Activated CD4-positive, alpha-beta T cell treated with anti-CD3 and anti-CD28 coated beads, Interleukin-2, Interleukin-4, amounts not matched to agents 100 ng/mL and 50 ng/mL, durations not matched to agents 16 hours and 8 hours (primary cell): ENCODE results near the gene MOXD1.

ENCODE experiments used
- DNase-seq: peaks from one replicate; pipeline ENCODE4 v3.0.0-alpha.2; 2020; ENCODE audit warnings: low spot score

The MOXD1 gene

DNA sequence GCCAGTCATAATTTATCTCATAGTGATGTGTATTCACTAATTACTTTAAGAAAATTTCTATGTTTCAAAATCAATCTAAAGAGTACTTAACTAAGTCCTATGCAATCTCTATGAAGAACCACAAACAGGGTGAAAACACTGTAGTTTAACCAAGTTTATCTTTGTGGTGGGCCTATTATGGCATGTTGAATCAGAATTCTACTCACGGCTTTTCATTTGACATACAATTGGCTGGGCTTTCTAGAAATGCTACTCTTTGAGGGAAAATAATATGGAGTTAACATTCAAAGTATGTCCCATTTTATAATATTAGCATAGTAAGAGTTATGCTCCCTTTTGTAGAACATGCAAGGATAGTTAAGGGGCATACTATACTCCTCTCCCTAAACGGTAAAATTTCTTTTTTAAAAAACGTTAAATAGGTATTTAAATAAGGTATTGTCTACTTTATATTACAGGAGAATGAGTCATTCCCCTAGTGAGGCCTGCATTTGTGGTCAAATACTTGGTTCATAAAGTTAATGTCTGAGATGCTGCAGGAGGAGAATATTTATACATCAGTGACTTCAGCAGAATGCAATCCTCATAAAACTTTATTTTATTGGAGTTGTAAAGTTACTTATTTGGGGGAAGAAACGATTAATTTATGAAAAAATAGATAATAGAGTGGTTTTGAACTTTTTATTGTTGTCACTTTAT lies 1.8 kb downstream of the MOXD1 start:
- no peak for DNase-seq

DNA sequence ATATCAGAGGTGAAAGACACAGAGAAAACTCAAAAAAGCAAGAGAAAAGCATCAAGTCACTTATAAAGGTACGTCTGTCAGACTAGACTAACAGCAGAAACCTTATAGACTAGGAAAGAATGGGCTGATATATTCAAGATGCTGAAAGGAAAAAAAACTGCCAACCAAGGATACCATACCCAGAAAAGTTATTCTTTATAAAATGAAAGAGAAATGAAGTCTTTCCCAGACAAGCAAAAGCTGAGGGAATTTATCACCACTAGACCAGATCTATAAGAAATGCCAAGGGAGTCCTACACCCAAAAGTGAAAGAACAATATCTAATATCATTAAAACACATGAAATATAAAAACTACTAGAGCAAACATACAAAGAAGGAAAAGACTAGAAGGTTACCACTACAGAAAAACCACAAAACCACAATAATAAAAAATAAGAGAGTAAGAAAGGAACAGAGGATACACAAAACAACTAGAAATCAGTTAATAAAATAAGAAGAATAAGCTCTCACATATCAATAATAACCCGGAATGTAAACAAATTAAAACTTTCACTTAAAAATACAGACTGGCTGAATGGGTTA lies 6.2 kb downstream of the MOXD1 start:
- no peak for DNase-seq

DNA sequence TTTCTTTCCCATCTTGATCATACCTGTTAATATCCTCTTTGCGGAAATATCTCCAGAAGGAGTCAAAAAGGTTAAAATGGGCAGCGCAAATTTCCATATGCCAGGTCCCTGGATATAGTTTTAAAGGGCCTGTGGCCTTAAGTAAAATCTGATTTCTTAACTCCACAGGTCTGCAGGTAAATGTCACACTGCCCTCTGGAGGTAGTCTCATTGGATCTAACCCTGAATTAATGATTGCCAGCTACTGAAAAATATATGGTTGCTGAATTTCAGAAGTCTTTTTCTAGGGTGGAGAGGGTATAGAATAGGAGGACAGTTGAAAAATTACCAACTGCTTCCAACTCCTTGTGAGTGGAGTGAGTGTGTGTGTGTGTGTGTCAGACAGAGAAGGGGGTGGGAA lies 8.5 kb downstream of the MOXD1 start:
- no peak for DNase-seq

DNA sequence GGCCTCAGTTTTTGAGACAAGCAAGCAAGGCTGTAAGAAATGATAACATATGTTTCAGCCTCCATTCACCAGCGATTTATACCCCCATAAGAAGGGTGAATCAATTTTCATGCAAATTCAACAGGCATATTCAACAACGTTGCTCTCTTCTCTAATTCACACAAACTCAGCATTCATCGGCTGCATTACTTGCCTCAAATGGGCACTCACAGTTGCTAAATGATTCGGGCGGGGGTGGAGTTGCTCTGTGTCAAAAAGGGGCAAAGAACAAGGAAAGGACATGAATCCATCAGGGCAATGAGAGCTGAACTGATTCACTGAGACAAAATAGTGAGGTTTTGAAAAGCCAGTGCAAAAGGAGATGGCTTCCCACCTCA lies 9.0 kb downstream of the MOXD1 start:
- no peak for DNase-seq

DNA sequence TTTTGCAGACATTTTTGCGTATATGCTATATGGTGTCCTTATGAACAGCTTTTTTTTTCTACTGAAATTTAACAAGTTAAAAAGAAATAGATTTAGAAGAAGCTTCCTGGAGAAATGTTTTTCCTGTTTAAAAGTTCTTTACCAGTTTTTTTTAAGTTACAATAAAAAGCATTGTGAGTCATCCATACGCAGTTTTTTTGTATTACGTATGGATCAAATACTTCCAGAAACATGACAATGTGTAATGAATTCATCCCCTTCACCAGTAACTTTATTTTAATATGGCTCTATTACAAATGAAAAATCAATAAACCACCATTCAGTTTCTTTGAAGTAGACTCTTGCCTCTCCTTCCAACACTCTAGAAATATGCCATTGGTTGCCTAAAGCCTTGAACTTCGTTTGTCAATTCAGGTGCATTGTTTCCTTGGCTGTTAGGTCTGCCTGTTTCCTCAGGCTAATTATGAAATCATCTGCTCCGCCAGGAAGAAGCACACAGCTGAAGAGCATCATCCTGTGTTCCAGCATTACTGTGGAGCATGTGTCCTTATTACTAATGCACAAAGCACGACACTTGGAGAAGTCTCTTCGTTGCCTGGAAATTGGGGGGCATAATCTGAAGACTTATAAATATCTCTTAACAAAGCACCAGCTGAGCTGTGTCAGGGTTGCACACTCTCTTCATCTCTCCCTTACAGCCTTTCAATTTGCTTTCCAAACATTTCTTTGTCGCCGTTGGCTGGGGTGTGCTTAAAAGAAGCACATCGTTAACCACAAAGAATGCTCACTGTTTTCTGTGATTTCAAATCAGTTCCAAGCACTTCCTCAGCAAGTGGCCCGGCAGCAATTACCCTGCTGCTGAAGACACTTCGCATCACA lies 9.6 kb downstream of the MOXD1 start:
- no peak for DNase-seq

DNA sequence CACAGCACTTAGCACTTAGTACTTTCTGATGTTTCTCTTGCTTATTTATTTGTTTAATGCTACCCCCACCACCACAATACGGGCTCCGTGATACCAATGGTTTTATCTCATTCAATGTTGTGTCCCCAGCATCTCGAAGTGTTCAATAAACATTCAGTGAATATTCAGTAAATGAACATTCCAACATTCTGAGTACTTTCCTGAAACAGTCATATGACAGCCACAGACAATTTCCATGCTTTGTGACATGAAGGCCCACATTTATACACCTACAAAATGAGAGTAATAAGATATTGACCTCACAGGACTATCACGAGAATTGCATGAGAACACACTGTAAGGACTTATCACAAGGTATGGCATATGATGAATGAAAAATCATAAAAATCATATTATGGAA lies 10.8 kb downstream of the MOXD1 start:
- DNase-seq = no peak

DNA sequence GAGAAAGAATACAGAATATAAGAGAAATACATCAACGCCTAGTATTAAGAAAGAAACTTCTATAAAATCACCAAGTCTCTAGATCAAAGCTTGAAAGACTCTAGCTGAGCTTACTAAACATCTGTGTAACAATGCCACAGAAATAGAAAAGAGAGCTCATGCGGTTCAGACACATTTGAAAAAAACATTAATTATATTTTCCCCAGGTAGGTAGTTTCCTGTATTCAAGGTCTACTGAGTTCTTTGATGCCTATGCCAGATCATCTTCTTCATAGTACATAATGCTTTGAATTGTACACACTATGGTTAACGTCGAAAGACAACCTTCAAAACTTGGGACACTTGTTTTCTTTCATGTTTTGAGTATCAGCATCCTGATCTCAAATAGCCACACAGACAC lies 11.3 kb downstream of the MOXD1 start:
- DNase-seq = no peak

DNA sequence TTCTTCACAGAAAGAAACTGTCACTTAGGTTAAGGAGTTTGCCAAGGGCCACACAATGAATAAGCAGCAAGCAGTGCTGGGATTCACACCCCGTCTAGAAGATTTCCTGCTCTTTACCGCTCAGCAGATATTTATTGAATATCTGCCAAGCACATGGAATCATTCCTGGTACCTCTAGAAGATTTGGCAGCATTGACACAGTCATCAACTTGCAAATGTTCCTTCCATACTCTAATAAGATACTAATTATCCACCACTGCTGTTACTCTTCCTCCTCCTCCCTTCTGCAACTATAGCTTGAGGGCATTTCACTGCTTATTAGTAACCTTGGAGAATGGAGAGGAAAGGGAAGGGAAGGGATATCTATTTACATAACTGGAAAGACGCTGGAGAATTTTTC lies 13.0 kb downstream of the MOXD1 start:
- no peak for DNase-seq

DNA sequence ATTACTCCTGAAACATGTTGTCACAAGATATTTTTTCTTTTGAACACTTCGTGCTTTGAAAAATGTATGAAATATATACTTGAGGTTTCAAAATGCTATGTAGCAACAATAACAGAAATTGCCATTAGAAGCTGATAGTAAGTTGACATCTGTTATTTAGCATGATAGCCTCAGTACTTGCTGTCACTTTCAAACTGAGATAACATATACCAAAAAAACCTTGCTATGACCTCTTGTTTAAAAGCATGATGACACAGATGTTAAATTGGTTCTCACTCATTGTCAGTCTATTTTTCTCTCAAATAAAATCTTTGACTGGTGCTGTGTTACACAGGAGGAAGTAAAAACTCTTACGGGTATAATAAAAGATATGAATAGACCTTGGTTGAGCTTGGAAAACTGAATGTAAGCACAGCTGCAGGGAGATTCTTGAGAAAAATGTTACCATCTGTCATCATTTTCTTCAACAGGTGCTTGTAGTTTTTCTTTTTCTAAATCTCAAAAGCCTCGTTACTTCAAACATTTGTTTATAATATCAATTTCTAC lies 18.6 kb downstream of the MOXD1 start:
- no peak for DNase-seq

DNA sequence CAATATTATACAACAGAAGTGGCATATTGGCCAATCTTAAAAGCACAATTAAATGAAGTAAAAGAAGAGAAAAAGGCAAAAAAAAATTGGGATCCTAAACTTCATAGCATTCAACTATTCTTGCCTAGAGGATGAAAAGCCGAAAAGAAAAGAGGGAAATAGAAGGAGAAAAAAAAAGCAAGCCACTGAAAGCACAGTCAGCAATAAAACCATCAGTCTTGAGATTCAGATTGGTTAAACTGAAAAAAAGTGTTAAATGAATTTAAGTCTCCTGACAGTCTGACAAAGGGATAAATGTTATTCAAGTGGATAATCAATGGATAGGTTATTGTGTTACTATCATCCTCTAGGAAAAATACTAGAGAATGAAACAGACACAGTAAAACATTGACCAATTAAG lies 19.9 kb downstream of the MOXD1 start:
- DNase-seq = no peak

DNA sequence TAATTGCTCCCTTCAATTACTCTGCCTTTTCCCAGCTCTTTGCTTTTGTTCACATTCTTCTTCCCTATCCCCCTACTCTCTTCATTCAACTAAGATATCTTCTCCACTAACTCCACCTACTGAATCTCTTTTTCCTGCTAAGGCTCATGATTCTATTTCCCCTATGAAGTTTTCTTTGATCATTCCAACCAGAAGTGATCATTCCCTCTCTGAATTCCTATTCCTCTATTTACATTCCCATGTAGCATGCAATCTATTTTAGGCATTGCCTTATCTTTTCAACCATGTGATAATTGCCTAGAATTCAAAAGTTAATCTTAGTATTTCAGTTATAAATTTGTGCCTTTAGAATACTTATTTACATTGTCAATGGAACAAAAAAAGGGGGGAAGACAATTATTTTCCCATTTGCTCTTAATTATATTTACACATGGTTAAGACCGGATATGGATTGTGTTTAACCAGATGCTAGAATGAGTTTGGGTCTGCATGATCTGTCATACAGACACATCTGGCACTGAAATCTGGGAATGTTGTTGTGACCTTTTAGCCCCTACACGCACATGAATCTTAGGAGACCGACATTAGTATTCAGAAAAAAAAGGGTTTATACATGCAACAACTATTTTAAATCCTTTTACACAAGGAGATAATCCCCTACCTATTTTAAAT lies 20.8 kb downstream of the MOXD1 start:
- no peak for DNase-seq

DNA sequence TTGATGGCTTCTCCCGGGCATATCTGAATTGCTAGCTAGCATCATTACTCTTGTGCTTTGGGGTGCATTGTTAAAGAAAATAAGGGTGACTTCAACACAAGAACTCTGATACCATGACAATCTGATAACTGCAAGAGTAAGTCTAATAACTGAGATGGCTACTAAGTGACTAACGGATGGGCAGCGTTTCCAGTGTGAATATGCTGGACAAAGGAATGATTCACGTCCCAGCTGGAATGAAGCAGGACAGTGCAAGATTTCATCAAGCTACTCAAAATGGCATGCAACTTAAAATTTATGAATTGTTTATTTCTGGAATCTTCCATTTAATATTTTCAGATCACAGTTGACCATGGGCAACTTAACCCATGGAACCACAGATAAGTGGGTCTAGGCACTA lies 31.7 kb downstream of the MOXD1 start:
- no peak for DNase-seq

DNA sequence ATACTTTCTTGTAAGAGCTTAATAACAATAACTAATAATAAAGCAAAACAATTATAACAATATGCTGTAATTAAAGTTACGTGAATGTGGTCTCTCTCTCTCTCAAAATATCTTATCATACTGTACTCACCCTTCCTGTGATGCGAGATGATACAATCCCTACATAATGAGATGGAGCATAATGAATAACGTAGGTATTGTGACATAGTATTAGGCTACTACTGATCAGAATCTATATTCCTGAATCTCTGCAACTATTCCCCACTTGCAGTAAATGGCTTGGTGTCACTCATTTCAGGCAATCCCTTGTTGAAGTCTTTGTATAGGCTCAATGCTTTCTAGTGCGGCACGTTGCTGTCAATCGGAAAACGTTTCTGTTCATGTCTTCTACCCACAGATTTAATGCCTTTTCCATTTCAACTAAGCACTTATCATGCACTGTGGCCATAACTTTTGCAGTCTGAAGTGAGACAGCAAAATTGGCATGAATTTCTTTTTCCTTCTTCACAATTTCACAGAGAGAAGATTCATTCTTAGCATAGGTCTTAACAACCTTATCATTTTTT lies 32.3 kb downstream of the MOXD1 start:
- no peak for DNase-seq

DNA sequence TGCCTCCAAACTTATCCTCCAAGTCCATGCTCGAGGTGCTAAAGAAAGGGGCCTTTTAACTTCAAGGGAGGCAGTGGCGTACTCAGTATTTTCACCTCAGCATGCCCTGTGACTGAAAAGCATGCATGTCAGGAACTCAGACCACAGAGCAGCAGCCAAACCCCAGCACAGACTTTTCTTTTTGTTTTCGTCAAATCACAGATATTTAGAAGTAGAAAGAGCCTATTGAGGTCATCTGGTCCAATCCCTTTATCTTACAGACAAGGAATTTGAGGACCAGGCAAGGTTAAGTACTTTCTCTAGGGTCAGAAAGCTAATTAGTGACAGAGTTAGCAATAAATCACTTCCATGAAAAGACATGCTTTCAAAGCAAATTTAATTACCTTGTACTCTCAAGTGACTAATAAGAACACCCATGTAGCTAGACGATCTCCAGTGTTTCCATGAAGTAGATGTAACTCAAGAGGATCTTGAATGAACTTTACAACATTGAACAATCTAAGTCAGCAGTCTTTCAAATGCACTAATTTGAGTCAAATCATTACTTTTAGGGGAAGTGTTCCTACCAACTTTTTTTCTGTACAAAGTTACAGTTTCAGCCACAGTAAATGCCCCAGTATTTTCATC lies 35.9 kb downstream of the MOXD1 start:
- peak; percentile 68 for DNase-seq

DNA sequence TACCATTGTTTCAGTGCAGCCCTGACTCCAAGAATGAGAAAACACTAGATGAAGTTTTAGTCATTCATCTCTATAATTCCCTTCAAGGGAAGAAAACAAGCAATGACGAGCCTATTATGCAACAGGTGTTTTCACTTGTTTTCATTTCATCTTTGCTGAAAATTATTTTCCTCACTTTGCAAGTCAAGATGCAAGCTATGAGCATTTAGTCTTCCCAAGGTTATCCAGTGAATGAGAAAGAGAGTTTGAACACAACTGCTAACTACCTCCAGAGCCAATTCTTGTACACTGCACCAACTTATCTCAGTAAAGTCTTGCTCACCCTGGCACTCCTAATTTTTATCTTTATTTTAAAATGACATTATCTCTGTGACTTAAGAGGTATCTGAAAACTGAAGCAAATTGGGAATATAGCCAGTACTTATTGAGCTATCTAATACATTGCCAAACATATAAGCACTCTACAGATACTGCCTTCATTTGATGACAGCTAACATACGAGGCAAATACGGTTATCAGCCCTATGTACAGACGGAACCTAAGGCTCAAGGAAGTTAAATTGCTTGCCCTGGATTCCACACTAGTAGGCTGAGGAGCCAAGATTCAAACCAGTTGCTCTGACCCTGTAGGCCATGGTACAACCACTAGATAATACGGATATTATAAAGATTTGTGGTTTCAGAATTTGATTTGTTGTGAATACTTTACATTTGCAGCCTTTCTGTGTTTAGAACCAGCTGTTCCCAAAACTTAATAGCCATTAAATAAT lies 36.8 kb downstream of the MOXD1 start:
- no peak for DNase-seq

DNA sequence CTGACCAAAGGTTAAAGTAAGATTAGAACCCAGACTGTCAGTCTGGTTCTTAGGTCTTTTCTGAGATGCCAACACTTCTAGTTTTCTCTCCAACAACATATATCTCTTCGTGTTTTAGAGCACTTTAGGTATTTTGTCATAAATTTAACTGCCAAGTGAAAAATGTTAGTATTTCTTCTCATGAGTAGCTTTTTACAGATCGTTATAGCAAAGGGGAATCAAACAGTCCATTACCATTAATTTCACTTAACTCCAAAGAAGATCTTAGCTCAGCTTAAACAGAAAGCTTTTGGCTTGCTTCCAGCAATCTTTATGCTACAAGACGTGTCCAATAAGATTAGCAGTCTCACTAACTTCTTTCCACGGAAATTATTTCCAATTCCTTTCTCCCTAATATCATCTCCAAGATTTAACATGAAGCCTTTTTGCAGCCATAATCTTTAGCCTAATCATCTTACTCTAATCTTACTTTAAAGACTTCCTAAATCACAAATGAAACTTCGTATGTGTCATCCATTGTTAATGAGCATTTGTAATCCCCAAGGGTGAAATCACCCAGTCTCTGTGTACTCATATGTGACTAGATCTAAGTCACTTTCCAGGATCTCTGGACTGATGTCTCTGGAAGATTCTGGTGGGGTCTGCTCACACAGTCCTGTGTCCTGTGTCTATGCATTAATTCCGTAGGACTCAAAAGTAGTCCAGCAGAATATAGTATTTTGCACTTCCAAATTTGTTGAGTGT lies 38.7 kb downstream of the MOXD1 start:
- no peak for DNase-seq

DNA sequence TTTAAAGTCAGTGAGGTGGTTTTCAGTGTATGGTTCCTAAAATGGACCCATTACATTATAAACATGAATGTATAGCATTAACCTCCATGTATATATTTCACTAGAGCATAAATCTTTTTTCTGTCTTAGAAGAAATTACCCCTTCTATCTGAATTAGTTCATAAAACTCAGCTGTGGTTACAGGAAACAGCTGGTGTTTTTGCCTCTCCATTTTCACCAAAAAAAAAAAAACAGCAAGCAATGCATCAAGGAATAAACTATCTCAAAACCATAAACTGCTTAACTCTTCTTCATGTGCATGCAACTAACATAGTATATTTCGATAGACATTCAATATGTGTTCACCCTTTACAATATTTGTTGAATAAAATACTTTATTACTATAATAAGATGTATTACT lies 40.2 kb downstream of the MOXD1 start:
- DNase-seq = no peak

DNA sequence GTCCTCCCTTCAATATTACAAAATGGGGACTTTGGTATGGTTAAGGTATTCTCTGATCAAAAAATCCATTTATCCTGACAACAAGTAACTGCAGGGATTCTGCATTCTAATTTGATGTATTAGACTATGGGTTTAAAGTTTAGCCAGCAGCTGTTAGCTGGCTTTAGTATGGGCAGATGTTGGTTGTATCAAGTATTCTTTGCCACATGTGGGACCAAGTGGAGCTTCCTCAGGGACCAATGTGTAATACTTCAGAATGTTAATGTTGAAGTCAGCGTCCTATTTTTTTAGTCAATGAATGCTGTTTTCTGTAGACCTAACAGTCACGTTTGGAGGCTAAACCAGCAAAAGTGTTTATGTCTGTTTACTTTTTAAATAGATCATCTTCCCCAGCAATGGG lies 41.4 kb downstream of the MOXD1 start:
- no peak for DNase-seq

DNA sequence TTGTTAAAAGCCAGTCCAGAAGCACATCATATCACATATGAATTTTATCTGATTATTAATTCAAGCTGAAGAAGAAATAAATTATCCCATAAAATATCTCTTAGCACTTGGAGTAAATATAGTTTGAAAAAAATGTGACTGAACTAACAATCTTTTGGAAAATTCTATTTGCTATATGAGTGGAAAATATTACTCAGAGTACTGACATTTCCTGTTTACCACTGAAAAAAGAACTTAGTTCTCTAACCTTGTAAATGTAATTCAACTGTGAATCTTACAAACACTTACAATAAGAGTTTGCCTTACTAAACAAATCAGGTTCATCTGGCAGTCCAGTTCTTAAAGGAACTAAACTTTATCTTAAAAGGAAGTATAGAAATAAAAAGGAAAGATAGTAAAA lies 44.2 kb downstream of the MOXD1 start:
- DNase-seq = no peak

DNA sequence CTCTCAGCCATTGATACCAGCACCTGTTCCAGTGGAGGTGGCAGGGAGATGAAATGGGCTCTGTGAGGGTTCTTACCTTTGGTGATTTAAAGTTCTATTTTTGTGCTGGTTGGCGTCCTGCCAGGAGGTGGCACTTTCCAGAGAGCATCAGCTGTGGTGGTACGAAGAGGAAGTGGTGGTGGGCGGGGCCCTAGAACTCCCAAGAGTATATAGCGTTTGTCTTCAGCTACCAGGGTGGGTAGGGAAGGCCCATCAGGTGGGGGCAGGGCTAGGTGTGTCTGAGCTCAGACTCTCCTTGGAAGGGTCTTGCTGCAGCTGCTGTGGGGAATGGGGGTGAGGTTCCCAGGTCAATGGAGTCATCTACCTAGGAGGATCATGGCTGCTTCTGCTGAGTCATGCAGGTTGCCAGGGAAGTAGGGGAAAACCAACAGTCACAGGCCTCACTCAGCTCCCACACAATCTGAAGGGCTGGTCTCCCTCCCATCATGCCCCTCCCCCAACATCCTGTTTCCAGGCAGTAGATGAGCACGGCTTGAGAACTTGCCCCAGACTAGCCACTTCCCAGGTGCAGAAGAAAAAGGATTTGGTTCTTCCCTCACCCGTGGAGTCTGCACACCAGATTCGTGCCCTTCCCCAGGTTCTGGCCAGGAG lies 46.6 kb downstream of the MOXD1 start:
- no peak for DNase-seq
